ENCODE measurements around the gene RPL7A.

The RPL7A gene

GRCh38 chr9:133347515-133347984 lies 468 bp upstream of the RPL7A start:
- DNase-seq (ENCODE audit: low read depth) = peak; percentile 48

GRCh38 chr9:133348718-133349573 lies 928 bp downstream of the RPL7A start:
- no peak for DNase-seq (ENCODE audit: low read depth)

GRCh38 chr9:133349965-133350616 lies 2.1 kb downstream of the RPL7A start:
- no peak for DNase-seq (ENCODE audit: low read depth)

- no peak for DNase-seq (ENCODE audit: low read depth)
Measured at GRCh38 chr9:133351526-133351907, 3.5 kb downstream of the RPL7A start.

- DNase-seq (ENCODE audit: low read depth) = no peak
Measured at GRCh38 chr9:133351908-133352634, 4.1 kb downstream of the RPL7A start.

GRCh38 chr9:133352635-133353340 lies 4.8 kb downstream of the RPL7A start:
- DNase-seq (ENCODE audit: low read depth) = no peak

GRCh38 chr9:133353548-133353947 lies 5.5 kb downstream of the RPL7A start:
- DNase-seq (ENCODE audit: low read depth) = no peak

- no peak for DNase-seq (ENCODE audit: low read depth)
Measured at GRCh38 chr9:133354766-133355165, 6.7 kb downstream of the RPL7A start.

GRCh38 chr9:133355881-133356357 lies 7.9 kb downstream of the RPL7A start:
- no peak for DNase-seq (ENCODE audit: low read depth)

- DNase-seq (ENCODE audit: low read depth) = peak; percentile 82
Measured at GRCh38 chr9:133356391-133357091, 8.5 kb downstream of the RPL7A start, which contains the start of the genes SURF1 and SURF2. Gene SURF1, minus strand, starts transcription at chr9:133356487. Its CDS starts 34 bp downstream, at chr9:133356453. Gene SURF2, plus strand, starts transcription at chr9:133356550. Its CDS starts 43 bp downstream, at chr9:133356593.

GRCh38 chr9:133357656-133358055 lies 9.6 kb downstream of the RPL7A start:
- DNase-seq (ENCODE audit: low read depth) = no peak

GRCh38 chr9:133359399-133360175 lies 11.6 kb downstream of the RPL7A start:
- no peak for DNase-seq (ENCODE audit: low read depth)

- no peak for DNase-seq (ENCODE audit: low read depth)
Measured at GRCh38 chr9:133360400-133361393, 12.7 kb downstream of the RPL7A start.

GRCh38 chr9:133361507-133362092 lies 13.6 kb downstream of the RPL7A start:
- no peak for DNase-seq (ENCODE audit: low read depth)

GRCh38 chr9:133362359-133363044 lies 14.5 kb downstream of the RPL7A start:
- no peak for DNase-seq (ENCODE audit: low read depth)

GRCh38 chr9:133366435-133366834 lies 18.4 kb downstream of the RPL7A start:
- no peak for DNase-seq (ENCODE audit: low read depth)

- no peak for DNase-seq (ENCODE audit: low read depth)
Measured at GRCh38 chr9:133367221-133367620, 19.2 kb downstream of the RPL7A start.

- no peak for DNase-seq (ENCODE audit: low read depth)
Measured at GRCh38 chr9:133367778-133368177, 19.8 kb downstream of the RPL7A start.

All from T-helper 22 cell (primary cell).